Neural crest cell (in vitro differentiated cells): ENCODE data around the gene TAOK2. TPM values are rescaled to one million over a fixed set of nuclear protein-coding genes. Genes with fewer than 3 reads are reported as not detected.
A peak's percentile ranks its signal among the peaks of the same experiment; 100 is the strongest.

ENCODE experiments used
- DNase-seq: peaks from one replicate; pipeline ENCODE4 v3.0.0; 2021; ENCODE audit warnings: low read depth, mixed read lengths, low spot score
- H3K27ac Mint-ChIP-seq: one replicate; pipeline ENCODE4 v1.8.0; 2021; ENCODE audit warnings: mild to moderate bottlenecking, mixed read lengths; ENCODE audit not compliant: unreplicated experiment
- H3K27me3 Mint-ChIP-seq: 2 replicates; pipeline ENCODE4 v1.8.0; 2021; ENCODE audit warnings: low read depth, mild to moderate bottlenecking, mixed read lengths
- H3K36me3 Mint-ChIP-seq: 2 replicates; pipeline ENCODE4 v1.8.0; 2021; ENCODE audit warnings: low read depth, mild to moderate bottlenecking, mixed read lengths
- H3K4me1 Mint-ChIP-seq: 2 replicates; pipeline ENCODE4 v1.8.0; 2021; ENCODE audit warnings: mixed read lengths
- H3K4me3 Mint-ChIP-seq: one replicate; pipeline ENCODE4 v1.8.0; 2021; ENCODE audit warnings: mild to moderate bottlenecking, mixed read lengths
- H3K9me3 Mint-ChIP-seq: 2 replicates; pipeline ENCODE4 v1.8.0; 2021; ENCODE audit warnings: mixed read lengths
- total RNA-seq: library from RNA; stranded (reverse); gene quantifications from 2 replicates; pipeline ENCODE4 v1.2.1, GENCODE V29; 2021
- TF ChIP-seq, protein P1 (sequence below): fragments of 200-600 bp; sonication (generic); conservative IDR thresholded peaks from 2 replicates; pipeline ENCODE4 v1.5.0; 2021; ENCODE audit warnings: antibody characterized with exemption, mild to moderate bottlenecking

Gene TAOK2
- total RNA-seq, 1 donor from 2014 or later, result 73.2 TPM

DNA sequence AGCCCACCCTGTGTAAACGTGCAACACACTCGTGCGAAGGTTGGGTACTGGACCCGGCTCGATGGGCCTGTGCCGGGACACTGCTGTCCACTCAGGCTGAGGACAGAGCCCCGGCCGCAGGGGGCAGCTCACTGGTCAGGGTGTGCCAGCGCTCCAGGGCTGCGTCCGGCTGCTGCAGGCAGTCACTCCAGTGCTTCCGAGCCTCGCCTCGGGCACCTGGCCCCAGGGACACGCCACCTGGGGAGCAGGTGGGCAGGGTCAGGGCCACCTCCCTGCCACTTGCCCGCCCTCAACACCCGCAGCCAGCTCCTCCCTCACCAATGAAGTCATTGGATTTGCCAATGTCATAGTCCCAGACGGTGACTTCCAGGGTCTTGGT, 32.4 kb downstream of the TAOK2 start:
- TF ChIP-seq, protein P1, sequence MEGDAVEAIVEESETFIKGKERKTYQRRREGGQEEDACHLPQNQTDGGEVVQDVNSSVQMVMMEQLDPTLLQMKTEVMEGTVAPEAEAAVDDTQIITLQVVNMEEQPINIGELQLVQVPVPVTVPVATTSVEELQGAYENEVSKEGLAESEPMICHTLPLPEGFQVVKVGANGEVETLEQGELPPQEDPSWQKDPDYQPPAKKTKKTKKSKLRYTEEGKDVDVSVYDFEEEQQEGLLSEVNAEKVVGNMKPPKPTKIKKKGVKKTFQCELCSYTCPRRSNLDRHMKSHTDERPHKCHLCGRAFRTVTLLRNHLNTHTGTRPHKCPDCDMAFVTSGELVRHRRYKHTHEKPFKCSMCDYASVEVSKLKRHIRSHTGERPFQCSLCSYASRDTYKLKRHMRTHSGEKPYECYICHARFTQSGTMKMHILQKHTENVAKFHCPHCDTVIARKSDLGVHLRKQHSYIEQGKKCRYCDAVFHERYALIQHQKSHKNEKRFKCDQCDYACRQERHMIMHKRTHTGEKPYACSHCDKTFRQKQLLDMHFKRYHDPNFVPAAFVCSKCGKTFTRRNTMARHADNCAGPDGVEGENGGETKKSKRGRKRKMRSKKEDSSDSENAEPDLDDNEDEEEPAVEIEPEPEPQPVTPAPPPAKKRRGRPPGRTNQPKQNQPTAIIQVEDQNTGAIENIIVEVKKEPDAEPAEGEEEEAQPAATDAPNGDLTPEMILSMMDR, result no peak
- H3K36me3 Mint-ChIP-seq, result peaks cover 2% of the 10 kb centered on the region
- H3K4me1 Mint-ChIP-seq, result no peaks in the 10 kb centered on the region
- H3K27ac Mint-ChIP-seq, result no peak overlapping the region
- H3K4me3 Mint-ChIP-seq, result no peak overlapping the region
- no peaks in the 10 kb centered on the region for H3K9me3 Mint-ChIP-seq
- H3K27me3 Mint-ChIP-seq, result peaks cover 8% of the 10 kb centered on the region
- DNase-seq, result no peak

GRCh38 chr16:30006659-30007377, 33.1 kb downstream of the TAOK2 start:
- TF ChIP-seq, protein P1, result no peak
- no peak overlapping the region for H3K27ac Mint-ChIP-seq
- peaks cover 2% of the 10 kb centered on the region for H3K36me3 Mint-ChIP-seq
- peaks cover under 1% of the 10 kb centered on the region for H3K4me1 Mint-ChIP-seq
- H3K9me3 Mint-ChIP-seq, result no peaks in the 10 kb centered on the region
- DNase-seq, result no peak
- H3K27me3 Mint-ChIP-seq, result peaks cover 10% of the 10 kb centered on the region
- no peak overlapping the region for H3K4me3 Mint-ChIP-seq

DNA sequence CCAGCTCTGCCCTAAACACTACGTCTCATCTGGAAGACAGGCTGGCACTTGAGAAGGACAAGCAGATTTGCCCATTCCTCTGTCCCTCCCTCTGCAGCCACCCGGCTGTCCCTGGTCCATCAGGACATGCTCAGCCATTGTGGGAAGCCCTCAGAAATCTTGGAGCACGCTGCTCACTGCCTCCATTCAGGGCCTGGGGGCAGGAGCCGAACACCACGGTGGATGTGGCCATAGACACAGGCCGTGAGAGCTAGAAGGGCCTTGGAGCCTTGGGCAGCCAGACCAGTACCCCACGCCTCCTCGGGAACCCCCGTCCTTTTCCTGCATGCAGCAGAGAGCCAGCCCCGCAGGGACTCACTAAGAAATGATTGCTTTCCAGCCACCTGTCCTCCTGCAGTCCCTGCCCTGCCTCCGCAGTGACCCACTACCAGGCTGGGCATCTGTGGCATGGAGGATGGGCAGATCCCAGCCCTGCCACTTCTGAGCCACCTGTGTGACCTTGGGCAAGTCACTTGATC, 33.8 kb downstream of the TAOK2 start:
- H3K4me3 Mint-ChIP-seq, result no peak overlapping the region
- no peak overlapping the region for H3K27ac Mint-ChIP-seq
- H3K9me3 Mint-ChIP-seq, result no peaks in the 10 kb centered on the region
- H3K4me1 Mint-ChIP-seq, result peaks cover 5% of the 10 kb centered on the region
- no peak for DNase-seq
- H3K27me3 Mint-ChIP-seq, result peaks cover 15% of the 10 kb centered on the region
- TF ChIP-seq, protein P1, result no peak
- H3K36me3 Mint-ChIP-seq, result no peaks in the 10 kb centered on the region

DNA sequence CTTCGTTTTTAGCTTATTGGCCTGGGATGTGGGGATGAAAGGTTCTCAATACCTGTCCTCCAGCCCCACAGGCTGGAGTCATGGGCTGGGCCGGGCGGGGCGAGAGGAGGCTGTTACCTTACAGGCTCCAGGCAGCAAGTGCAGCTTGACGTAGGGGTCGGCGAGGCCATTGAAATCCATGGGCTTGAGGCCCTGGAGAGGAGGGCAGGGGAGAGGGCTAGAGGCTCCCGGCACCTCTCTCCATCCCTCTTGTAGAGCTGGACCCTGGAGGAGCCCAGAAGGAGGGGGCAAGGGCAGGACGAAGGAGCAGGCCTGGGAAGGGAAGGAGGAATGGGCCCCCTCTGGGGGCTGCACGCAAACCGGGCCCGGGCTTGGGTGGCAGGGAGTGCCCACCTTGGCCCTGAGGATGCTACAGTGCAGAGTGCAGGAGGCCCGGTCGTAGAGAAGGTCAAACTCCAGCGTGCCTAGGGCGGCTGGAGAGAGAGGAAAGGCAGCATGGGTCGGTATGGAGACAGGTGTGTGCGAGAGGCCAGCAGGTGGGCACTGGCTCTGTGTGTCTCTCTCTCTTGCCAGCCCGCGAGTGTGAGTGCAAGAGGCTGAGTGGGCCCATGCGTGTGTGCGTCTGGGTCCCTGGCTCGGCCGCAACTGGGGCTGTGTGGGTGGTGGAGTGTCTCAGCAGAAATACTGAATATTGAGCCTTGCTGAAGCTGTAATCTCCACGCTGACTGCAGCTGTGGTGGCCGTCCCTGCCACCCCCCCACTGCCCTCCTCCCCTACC, 35.6 kb downstream of the TAOK2 start:
- Mint-ChIP-seq H3K4me1 (peaks cover 5% of the 10 kb centered on the region), H3K36me3 (no peaks in the 10 kb centered on the region), H3K4me3 (peak overlapping the region; percentile 69), H3K9me3 (no peaks in the 10 kb centered on the region), H3K27ac (no peak overlapping the region), H3K27me3 (peaks cover 20% of the 10 kb centered on the region)
- no peak for DNase-seq
- TF ChIP-seq, protein P1, result no peak

DNA sequence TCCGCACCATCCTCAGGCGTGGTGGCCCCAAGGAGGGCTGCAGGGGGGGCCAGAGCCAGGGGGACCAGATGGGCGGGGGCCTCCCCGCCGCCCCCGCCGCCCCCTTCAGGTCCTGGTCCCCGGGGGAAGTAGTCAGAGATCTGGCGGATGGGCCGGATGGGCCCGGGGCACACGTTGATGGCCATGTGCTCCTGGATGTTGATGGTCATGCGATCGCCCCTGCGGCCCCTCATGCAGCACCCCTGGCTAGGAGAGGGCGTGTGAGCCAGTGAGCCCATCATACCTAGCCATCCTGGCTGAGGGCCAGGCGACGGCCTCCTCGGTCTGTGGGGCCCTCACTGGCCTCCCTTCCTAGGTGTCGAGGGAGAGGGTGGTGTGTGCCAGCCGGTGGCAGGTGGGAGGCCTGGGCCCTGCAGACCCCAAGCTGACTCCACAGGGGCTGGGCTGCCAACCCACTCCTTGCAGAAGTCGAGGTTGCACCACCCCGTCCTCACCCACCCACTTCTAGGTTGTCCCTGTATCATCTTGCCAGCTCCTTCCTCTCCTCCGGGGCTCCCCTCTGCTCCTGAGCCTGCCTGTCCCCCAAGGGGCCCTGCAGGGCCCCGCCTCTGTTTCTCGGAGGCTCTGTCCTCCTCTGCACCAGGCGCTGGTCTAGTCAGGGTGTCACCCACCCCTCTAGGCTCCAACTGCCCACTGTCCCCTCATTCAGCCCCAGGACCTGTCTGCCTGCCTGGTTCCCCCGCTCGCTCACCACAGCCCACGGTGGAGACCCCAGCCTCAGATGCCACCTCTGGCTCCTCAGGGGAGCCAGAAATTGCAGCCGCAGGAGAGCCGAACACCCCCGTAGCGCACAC, 36.5 kb downstream of the TAOK2 start:
- H3K27ac Mint-ChIP-seq, result peak overlapping the region; percentile 27
- peak overlapping the region; percentile 83 for H3K4me3 Mint-ChIP-seq

More for the DNA sequence above, 36.5 kb downstream of the TAOK2 start:
- Mint-ChIP-seq H3K36me3 (no peaks in the 10 kb centered on the region), H3K9me3 (no peaks in the 10 kb centered on the region), H3K4me1 (peaks cover 5% of the 10 kb centered on the region), H3K27me3 (peaks cover 20% of the 10 kb centered on the region)
- TF ChIP-seq, protein P1, result no peak
- DNase-seq, result no peak
